LNCAP (cell line): ENCODE data around the gene ADGRF1.

Experiments used
- TF ChIP-seq, protein P1 (sequence below): fragments of 450-650 bp; IDR thresholded peaks from 2 replicates; pipeline ENCODE4 v1.5.1; 2017; ENCODE audit warnings: mild to moderate bottlenecking

The ADGRF1 gene

DNA sequence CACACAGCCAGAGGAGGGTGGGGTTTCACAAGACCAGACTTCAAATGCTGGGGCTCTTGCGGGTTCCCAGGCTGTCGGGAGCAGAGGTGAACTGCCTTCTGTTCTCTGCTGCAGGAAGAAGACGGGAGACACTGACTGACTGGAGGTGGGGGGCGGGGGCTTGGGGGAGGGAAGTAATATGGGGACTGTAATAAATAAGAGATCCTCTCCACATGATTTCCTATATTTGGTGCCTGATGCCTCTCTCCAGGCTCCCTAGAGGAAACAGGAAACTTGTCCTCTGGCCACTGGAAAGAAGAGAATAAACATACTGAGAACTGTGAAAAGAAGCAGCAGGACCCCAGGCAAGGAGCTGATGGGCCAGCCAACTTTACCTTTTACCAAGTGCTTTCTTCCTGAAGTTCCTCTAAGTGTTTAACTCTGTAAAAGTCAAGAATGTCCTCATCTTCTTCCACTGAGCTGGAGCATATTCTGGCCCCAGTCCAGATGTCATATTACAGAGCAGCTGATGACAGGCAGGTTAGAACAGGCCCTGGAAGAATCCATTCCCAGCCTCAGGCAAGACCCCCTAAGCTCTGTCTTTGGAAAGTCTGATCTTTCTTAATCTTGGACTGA lies 87.2 kb downstream of the ADGRF1 start:
- TF ChIP-seq, protein P1, sequence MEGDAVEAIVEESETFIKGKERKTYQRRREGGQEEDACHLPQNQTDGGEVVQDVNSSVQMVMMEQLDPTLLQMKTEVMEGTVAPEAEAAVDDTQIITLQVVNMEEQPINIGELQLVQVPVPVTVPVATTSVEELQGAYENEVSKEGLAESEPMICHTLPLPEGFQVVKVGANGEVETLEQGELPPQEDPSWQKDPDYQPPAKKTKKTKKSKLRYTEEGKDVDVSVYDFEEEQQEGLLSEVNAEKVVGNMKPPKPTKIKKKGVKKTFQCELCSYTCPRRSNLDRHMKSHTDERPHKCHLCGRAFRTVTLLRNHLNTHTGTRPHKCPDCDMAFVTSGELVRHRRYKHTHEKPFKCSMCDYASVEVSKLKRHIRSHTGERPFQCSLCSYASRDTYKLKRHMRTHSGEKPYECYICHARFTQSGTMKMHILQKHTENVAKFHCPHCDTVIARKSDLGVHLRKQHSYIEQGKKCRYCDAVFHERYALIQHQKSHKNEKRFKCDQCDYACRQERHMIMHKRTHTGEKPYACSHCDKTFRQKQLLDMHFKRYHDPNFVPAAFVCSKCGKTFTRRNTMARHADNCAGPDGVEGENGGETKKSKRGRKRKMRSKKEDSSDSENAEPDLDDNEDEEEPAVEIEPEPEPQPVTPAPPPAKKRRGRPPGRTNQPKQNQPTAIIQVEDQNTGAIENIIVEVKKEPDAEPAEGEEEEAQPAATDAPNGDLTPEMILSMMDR = no peak

DNA sequence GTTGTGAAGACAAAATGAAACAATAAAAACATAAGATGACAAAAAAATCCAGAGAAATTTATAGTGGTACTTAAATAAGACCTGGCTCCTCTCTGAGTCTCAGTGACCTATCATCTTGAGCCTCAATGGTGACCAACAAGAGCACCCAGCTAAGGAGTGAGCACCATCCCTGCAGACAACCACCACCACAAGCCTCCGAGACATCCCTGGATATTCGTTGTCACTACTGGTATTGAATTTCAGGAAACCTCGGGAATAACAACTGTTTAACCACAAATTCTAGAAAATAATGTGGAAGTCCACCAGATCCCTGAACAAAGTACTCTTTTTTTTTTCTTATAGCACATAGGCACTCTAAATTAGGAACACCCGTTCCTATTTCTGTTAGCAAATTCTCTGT lies 88.2 kb downstream of the ADGRF1 start:
- TF ChIP-seq, protein P1 = no peak

DNA sequence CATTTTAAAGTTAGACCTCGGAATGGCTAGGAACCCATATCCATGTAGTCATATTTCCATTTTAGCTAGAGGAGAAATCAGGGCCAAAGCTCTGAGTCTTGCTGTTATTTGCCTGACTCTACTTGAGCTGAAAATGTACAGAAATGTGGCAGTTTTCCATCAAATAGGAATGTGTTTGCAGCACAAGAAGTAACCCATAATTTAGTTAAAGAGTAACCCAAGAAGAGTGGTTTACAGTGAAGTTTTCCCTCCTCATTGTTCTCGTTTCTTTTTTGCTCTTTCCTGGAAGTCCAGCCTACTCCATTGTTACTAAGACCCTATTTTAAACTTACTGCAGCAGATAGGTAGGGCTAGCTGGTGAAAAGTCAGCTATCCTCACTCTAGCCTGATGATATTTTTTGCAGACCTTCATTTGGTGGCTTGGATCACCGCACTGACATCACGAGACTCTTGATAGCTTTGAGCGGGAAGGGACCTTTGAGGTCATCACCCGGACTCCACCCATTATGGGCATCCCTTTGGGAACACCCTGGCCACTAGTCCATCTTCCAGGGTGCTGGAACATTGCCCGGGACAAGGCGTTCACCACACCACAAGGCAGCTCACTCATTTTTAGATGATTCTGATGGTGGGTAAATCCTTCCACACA lies 92.4 kb downstream of the ADGRF1 start:
- TF ChIP-seq, protein P1 = no peak

DNA sequence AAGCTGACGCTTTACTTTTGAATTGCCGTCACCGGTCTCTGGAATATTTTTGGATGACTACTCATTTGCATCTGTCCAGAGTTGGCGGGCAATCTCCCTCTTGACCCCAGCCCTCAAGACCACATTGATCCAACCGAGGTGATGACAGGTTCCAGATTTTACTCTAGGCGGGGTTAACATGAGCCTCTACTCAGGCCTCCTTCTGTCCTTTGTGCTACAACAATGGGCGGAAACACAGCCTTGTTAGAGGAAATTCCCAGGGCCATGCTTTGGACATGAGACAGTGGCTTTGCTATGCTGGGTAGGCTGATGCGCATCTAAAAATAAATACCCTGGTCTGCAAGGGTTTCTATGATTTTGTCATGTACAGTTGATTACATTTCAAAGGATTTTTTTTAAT lies 93.4 kb downstream of the ADGRF1 start:
- TF ChIP-seq, protein P1 = no peak
